Endothelial cell of umbilical vein (primary cell): ENCODE measurements around the gene TEP1. TPM values are rescaled to one million over a fixed set of nuclear protein-coding genes. Genes with fewer than 3 reads are reported as not detected.

ENCODE experiments used
- BruUV-seq: library from RNA; stranded (reverse); fragments of 400-500 nt; replicated peaks from 2 replicates; lab custom pipeline; 2021; lab: Mats Ljungman, UMichigan
- CTCF ChIA-PET: fragments of 300-600, 350-600 bp; sonication (Branson Sonifier 250); formaldehyde crosslinking; loops from one replicate; lab custom pipeline; 2021; ENCODE audit warnings: antibody characterized with exemption, inconsistent platforms; lab: Charles Lee
- POLR2A ChIA-PET: fragments of 300-600, 350-600 bp; sonication (Branson Sonifier 250); formaldehyde crosslinking; loops from one replicate; lab custom pipeline; 2021; ENCODE audit warnings: antibody characterized with exemption, inconsistent platforms; lab: Charles Lee
- DNase-seq: peaks from one replicate; pipeline ENCODE4 v3.0.0-alpha.2; 2011; ENCODE audit warnings: low read depth, low spot score
- FAIRE-seq: peaks from 2 replicates; lab custom pipeline; 2011; peaks lifted over from hg19 to GRCh38; lab: Jason Lieb, UNC
- H2AFZ ChIP-seq: 2 replicates; pipeline ENCODE4 v1.6.0; 2012; ENCODE audit warnings: low read depth, low read length, control low read depth, inconsistent platforms
- H3K27ac ChIP-seq: 2 replicates; pipeline ENCODE4 v1.5.1; 2011; ENCODE audit warnings: low read depth, mild to moderate bottlenecking, control low read depth, low read length, moderate library complexity; ENCODE audit not compliant: insufficient read depth
- H3K27me3 ChIP-seq, 2 experiments: 2 replicates each; pipeline versions ENCODE4 v1.6.0 to v1.6.1; 2011; ENCODE audit warnings: low read length in 2 of 2, mixed read lengths in 1 of 2; ENCODE audit not compliant: control insufficient read depth in 2 of 2, insufficient read depth in 2 of 2
- H3K36me3 ChIP-seq, 2 experiments: 2 replicates in 1 of 2; 3 replicates in 1 of 2; pipeline ENCODE4 v1.5.1; 2011; ENCODE audit warnings: low read length in 2 of 2, mild to moderate bottlenecking in 1 of 2, moderate library complexity in 1 of 2; ENCODE audit not compliant: control insufficient read depth in 2 of 2, insufficient read depth in 2 of 2; ENCODE audit errors: extremely low read depth in 1 of 2
- H3K4me1 ChIP-seq: 3 replicates; pipeline ENCODE4 v1.5.1; 2011; ENCODE audit warnings: mild to moderate bottlenecking, low read length; ENCODE audit not compliant: control insufficient read depth, insufficient read depth; ENCODE audit errors: extremely low read depth
- H3K4me2 ChIP-seq: 2 replicates; pipeline ENCODE4 v1.6.1; 2011; ENCODE audit warnings: low read length, control low read depth, mixed read lengths; ENCODE audit not compliant: insufficient read depth
- H3K4me3 ChIP-seq, 3 experiments: fragments of 200-600 bp in 1 of 3; sonication (generic), shearing (Covaris generic) in 1 of 3; replicated peaks in 1 of 3; 2 replicates each; pipeline ENCODE4 v1.5.1; 2011 to 2016; ENCODE audit warnings: control low read depth in 3 of 3, low read length in 3 of 3, mild to moderate bottlenecking in 2 of 3, inconsistent platforms in 1 of 3, low read depth in 1 of 3, moderate library complexity in 1 of 3; ENCODE audit not compliant: insufficient read depth in 1 of 3
- H3K79me2 ChIP-seq: 2 replicates; pipeline ENCODE4 v1.6.0; 2012; ENCODE audit warnings: low read length, inconsistent platforms; ENCODE audit not compliant: control insufficient read depth, insufficient read depth
- H3K9ac ChIP-seq: replicated peaks from 2 replicates; pipeline ENCODE3; 2011; ENCODE audit warnings: low read length, control low read depth; ENCODE audit not compliant: insufficient read depth; ENCODE audit errors: extremely low read depth
- H3K9me1 ChIP-seq: replicated peaks from 3 replicates; pipeline ENCODE4 v1.6.0; 2011; ENCODE audit warnings: mild to moderate bottlenecking, low read length; ENCODE audit not compliant: control insufficient read depth, insufficient read depth; ENCODE audit errors: extremely low read depth
- H3K9me3 ChIP-seq: replicated peaks from 2 replicates; pipeline ENCODE4 v1.5.1; 2012; ENCODE audit warnings: low read length, inconsistent platforms; ENCODE audit not compliant: control insufficient read depth, insufficient read depth
- H4K20me1 ChIP-seq: replicated peaks from 2 replicates; pipeline ENCODE3; 2011; ENCODE audit warnings: mild to moderate bottlenecking, low read length; ENCODE audit not compliant: control insufficient read depth, insufficient read depth; ENCODE audit errors: extremely low read depth
- CTCF ChIP-seq, 2 donors: IDR thresholded peaks; 1 replicate in 1 of 2; 2 replicates in 1 of 2; pipeline ENCODE4 v1.5.1; 2011; ENCODE audit warnings: low read length in 2 of 2, mild to moderate bottlenecking in 2 of 2, moderate library complexity in 2 of 2, control low read depth in 1 of 2, inconsistent platforms in 1 of 2, low read depth in 1 of 2; ENCODE audit not compliant: insufficient read depth in 1 of 2; ENCODE audit errors: extremely low read depth in 1 of 2
- EZH2 ChIP-seq: IDR thresholded peaks from 2 replicates; pipeline ENCODE4 v1.6.1; 2012; ENCODE audit warnings: borderline replicate concordance, low read depth, mild to moderate bottlenecking, moderate library complexity, low read length, inconsistent platforms; ENCODE audit not compliant: severe bottlenecking
- FOS ChIP-seq: IDR thresholded peaks from 2 replicates; pipeline ENCODE4 v1.6.1; 2011; ENCODE audit warnings: mild to moderate bottlenecking, low read length, moderate library complexity, borderline replicate concordance; ENCODE audit not compliant: insufficient read depth
- GATA2 ChIP-seq: IDR thresholded peaks from 2 replicates; pipeline ENCODE4 v1.7.0; 2011; ENCODE audit warnings: low read depth, mild to moderate bottlenecking, moderate library complexity, mixed read lengths, low read length; ENCODE audit not compliant: insufficient read length, insufficient read depth
- JUN ChIP-seq: IDR thresholded peaks from 2 replicates; pipeline ENCODE4 v1.6.1; 2011; ENCODE audit warnings: borderline replicate concordance, low read depth; ENCODE audit not compliant: insufficient read length, insufficient read depth
- MAX ChIP-seq: IDR thresholded peaks from 2 replicates; pipeline ENCODE4 v1.6.1; 2011; ENCODE audit not compliant: insufficient read depth, insufficient read length
- MYC ChIP-seq: IDR thresholded peaks from one replicate; pipeline ENCODE4 v1.6.1; 2011; ENCODE audit warnings: mild to moderate bottlenecking, low read depth, low read length
- POLR2A ChIP-seq: IDR thresholded peaks from 2 replicates; pipeline ENCODE4 v1.6.1; 2012; ENCODE audit warnings: low read depth, mild to moderate bottlenecking, control low read depth, low read length
- POLR2AphosphoS5 ChIP-seq: IDR thresholded peaks from 2 replicates; pipeline ENCODE4 v1.6.1; 2012; ENCODE audit warnings: low read depth, mild to moderate bottlenecking, control low read depth, low read length, moderate library complexity; ENCODE audit not compliant: insufficient read depth
- dilution Hi-C: fragments of 300-500 bp; cut with MboI; formaldehyde crosslinking; loops from one replicate; pipeline ENCODE4 v1.15.0; 2019; ENCODE audit warnings: low sequenced_read_pairs; ENCODE audit not compliant: extremely low pct_ligation_motif_present
- intact Hi-C: fragments of 100-400 bp; cut with micrococcal nuclease; formaldehyde crosslinking; loops from one replicate; pipeline ENCODE4 v1.10.0; 2022
- polyA plus RNA-seq, 4 experiments: library from polyadenylated mRNA; depleted of rRNA in 3 of 4; stranded (reverse) in 3 of 4; unstranded in 1 of 4; fragments of >200 nt; gene quantifications; 2 replicates each; pipeline versions ENCODE4 v1.2.1 to v1.2.3, GENCODE V29; 2011 to 2012; ENCODE audit warnings: missing spikeins in 1 of 4
- total RNA-seq: library from RNA; stranded (reverse); gene quantifications from 2 replicates; pipeline ENCODE4 v1.2.3, GENCODE V29; 2021

Gene TEP1
- total and polyA plus RNA-seq, 2 donors (not counting 3 experiments of a cell fraction or from before 2014, with no cell fraction given) = 19.6 to 44.6 TPM

GRCh38 chr14:20386276-20386855 is 26.9 kb downstream of the TEP1 start:
- Histone ChIP-seq H3K36me3 (peaks cover 32 to 72% of the 10 kb centered on the region in 2 experiments), H3K9me3 (no peaks in the 10 kb centered on the region), H3K27ac (no peak overlapping the region), H4K20me1 (no peaks in the 10 kb centered on the region), H3K27me3 (no peaks in the 10 kb centered on the region), H3K4me3 (no peak overlapping the region), H3K9ac (no peak overlapping the region), H3K9me1 (no peaks in the 10 kb centered on the region), H3K4me2 (no peak overlapping the region), H2AFZ (no peak overlapping the region), H3K4me1 (no peaks in the 10 kb centered on the region), H3K79me2 (no peaks in the 10 kb centered on the region)
- POLR2A ChIA-PET = no interaction called here
- FAIRE-seq (no peak), DNase-seq (no peak)
- TF ChIP-seq CTCF (IDR thresholded peaks at IDR 0.05; ENCODE audit: extremely low read depth in 1 of 2, insufficient read depth in 1 of 2, low read depth in 1 of 2, low read length in 2 of 2) (no peak), EZH2 (no peak), MYC (no peak), FOS (no peak), POLR2AphosphoS5 (no peak), GATA2 (no peak), JUN (no peak), POLR2A (no peak), MAX (no peak)
- intact Hi-C loops = no loop called here
- CTCF ChIA-PET = no interaction called here
- BruUV-seq = no TSS peak
- dilution Hi-C loops = no loop called here
